ENCODE measurements around the gene CHD5.

The CHD5 gene

DNA sequence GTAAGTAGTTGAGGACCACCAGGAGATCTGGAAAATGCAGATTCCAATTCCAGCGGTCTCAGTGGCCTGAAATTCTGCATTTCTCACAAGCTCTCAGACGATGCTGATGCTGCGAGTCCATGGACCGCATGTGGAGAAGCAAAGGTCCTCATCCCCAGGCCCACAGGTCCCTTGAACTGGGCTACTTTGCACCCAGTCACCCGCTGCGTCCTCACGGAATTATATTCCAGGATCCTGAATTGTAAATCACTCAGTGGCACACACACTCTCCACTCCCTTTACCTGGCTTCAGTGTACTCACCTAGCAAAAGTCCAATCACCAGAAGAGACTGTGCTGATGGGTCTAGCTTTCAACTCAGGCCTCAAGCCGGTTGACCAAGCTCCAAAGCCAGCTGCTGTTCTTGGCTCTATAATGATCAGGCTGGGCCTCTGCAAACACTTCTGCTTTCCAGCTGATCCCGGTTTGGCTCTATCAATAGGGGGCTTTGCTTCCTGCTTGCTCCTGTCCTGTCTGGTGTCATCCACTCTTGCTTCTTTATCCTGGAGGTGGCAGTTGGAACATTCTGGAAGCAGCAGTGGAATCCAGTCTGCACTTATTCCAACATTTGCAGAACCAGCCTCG, 20.2 kb upstream of the CHD5 start:
- DNase-seq: no peak

DNA sequence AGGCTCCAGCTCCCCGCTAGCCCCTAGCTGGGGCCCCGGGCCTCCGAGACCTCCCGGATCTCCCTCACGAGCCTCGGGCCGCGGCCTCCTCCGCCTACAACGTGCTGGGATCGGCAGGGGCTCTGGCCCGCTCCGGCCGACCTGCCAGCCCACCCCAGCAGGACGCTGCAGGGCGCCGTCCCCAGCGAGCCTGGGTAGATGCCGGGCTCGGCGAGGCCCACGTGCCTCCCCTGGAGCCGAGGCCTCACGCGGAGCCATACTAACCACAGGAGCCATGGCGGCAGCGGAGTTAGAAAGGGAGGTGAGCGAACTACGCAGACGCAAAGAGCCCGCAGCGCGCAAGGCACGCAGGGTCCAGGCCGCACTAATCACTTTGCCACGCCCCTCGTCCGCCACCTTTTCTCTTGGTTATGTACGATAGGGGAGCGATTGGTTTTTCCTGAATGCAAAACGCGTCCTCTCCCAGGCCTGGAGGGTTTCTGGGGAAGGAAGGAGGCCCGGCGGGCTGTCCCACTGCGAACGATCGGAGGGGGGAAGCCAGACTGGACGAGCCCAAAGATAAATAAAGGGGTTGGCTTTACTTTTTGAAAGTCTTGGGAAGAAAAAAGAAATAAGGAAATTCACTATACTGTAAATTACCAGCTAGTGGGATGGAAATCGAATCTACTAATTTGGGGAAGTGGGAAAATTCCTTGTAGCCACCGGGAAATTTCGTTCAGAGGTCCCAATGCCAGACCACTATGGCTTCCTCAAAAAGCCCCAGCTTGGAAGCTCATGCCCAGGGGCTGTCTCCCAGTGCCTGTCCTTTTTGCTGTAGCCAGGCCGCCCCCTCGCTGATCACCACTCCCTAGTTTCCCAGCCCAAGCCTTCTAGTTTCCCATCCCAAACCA, 19.4 kb upstream of the CHD5 start, which contains the start of gene RPL22:
TSS of gene RPL22 (minus strand) at position 298 of the 890 bp plus-strand sequence. CDS start at position 276, 22 bp downstream.
- peak; percentile 100 for DNase-seq

GRCh38 chr1:6198646-6199297, 18.7 kb upstream of the CHD5 start:
- peak; percentile 19 for DNase-seq

DNA sequence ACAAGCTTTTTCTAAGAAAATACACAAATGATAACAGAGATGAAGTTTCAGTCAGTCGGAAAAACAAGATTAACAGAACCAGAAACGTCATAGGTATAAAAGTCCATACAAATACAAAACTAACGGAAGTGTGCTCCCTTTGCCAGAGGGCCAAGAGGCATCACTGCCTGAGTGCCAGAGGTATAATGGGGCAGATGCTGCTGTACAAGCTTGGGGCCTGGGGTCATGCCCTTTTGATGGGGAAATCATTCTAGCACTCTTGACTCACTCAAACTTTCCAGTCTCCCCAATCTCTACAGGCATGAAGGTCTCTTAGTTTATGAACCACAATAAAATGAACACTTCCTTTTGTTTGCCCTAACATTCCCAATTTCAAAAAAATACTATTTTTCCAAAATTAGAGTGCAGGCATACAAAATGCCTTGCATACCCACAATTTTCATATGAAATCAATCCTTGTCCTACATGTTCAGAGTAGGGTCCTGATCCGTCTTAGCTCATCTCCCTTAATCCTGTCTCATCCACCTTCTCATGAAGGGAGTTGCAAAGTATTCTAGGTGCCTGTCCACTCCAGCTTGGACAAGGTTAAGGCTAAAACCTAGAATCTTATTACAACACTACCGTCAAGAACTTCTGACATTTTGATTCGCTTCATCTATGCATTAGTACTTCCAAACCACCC, 17.8 kb upstream of the CHD5 start:
- no peak for DNase-seq

- DNase-seq: no peak
These were observed 11.8 kb upstream of the CHD5 start for GRCh38 chr1:6191968-6192367.

GRCh38 chr1:6188466-6188865, 8.3 kb upstream of the CHD5 start:
- no peak for DNase-seq

GRCh38 chr1:6185635-6186382, 5.7 kb upstream of the CHD5 start:
- DNase-seq: peak; percentile 64

DNA sequence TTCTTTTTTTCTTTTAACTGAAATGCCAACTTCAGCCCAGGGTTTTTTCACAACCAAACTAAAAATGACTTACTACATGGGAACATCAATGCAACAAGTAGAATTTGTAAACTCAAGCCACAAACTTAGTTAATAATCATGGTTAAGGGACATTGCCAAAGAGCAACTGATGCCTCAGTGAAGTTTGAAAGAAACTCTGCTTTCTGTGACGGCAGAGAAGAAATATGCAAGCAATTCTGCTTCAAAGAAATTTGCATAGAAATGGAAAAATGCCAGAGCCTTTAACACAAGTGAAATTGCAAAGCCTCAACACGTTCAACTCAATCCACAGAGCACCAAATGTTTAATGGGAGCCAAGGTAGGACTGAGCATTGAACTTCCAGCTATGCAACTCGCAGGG, 5.0 kb upstream of the CHD5 start:
- no peak for DNase-seq

DNA sequence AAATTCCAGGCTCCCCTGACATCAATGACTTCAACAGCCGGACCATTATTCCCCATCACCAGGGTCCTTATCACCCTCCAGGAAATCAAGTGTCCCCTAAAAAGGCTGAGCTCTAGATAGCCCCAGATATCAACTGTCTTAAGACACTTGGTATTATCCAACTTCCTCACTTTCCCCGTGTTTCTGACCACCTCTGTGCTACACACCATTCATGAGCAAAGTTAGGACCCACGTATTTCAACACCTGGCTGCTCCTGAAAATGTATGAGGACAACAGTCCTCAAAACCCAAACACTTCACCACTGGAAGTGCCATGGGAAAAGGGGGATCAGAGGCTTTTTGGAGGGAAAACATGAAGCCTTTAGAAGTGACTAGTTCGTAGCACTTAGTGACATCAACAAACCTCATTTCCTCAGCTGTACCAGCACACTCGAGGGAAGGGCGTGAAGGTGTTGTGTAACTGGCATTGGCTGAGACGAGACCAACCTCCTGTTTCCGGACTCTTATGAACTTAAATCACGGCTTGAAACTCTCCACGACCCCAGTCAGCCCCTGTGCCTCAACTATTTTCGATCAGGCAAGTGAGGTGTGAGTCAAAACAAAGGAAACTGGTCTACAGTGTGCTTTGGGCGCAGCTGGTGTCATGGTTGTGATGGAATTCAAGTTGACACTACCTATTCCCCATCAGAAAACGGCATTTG, 4.1 kb upstream of the CHD5 start:
- DNase-seq: no peak

GRCh38 chr1:6183520-6183989, 3.4 kb upstream of the CHD5 start:
- DNase-seq: peak; percentile 27

- no peak for DNase-seq
These were observed 1.2 kb upstream of the CHD5 start for GRCh38 chr1:6181347-6181770.

DNA sequence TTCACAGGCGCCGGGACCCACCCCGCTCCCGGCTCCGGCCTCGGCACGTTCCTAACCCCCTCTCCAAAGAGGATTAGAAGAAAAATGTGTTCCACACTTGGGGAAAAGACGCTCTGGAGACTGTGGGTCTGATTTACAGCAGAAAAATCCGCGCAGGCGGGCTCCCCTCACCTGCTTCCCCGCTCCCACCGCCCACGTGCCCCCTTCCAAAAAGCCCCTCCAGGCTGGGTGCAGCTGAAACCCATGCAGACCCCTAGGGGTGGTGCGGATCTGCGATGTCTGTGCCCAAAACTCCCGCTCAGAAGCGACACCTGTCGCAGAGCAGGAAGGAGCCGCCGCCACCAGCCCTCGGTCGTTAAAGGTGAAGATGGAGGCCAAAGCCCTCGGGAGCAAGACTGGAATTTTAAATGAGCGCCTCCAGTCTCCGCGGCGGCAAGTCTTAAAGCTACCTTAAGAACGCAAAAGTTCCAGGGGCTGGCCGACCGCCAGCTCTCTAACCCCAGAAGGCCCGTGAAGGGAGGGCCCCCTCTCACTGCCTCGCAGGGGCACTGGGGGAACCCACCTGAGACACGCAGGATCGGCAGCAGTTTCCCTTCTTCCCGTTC, 688 bp upstream of the CHD5 start:
- DNase-seq: no peak

- no peak for DNase-seq
These were observed 451 bp downstream of the CHD5 start for GRCh38 chr1:6179564-6180175.

DNA sequence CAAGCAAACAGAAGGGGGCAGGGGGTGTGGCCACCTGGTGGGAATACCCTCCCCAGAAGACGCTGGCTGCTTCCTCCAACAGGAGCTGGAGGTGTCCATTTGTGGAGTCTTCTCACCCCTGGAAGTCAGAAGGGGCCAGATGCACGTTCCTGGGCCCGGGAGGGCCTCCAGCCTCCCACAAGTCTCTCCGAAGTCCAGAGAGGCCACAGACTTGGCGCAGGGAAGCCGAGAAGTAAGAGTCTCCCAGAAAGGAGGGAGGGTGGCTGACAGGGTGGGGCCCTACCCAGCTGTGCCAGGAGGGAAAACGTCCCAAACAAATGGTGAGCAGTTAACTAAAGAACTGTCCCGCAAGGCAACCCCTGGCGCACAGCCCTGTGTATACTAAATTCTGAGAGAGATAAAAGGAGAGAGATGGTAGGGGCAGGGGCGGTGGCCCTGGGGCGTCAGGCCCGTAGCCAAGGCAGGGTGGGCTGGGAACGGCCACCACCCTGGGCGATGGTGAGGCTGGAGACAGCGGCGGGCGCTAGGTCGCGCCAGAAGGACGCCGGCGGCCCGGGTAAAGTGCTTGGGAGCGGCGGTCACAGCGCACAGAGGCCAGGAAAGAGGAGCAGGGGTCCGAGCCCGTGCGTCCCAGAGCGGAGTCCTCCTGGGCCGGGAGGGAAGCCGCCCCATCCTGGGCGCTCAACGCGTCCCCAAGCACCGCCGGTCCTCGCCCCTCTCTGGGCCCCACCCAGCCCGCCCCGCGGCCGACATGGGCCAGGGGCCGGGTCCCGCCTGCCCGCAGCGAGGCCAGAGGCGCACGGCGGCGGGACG, 1.2 kb downstream of the CHD5 start:
- DNase-seq: no peak

DNA sequence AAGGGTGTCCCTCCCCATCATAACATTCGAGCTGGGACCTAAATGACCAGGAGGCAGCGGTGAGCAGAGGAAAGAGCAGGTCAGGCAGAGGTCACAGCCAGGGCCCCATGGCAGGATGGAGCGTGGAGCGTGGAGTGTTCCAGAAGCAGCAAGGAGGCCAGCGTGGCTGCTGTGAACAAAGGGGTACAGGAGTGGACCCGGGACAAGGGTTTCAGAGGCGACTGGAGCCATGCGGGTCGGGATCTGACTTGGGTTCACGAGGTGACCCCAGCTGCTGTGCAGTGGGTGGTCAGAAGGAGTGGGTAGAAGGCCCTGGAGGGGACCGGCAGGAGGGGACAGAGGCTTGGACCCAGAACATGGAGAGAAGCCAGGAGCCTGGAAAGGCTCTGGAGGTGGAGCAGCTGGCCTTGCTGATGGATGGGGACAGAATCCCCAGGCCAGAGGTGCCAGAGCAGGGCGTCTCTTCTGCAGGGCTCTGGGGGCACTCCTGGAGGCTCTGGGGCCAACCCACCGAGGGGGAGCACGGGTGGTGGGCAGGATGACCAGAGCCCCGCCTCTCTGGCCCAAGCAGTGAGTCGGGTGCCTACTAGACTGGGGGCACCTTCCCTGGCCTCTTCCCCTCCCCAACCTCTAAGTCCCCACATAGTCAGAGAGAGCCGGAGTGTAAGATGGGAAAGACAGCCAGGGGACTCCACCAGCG, 2.3 kb downstream of the CHD5 start:
- no peak for DNase-seq

DNA sequence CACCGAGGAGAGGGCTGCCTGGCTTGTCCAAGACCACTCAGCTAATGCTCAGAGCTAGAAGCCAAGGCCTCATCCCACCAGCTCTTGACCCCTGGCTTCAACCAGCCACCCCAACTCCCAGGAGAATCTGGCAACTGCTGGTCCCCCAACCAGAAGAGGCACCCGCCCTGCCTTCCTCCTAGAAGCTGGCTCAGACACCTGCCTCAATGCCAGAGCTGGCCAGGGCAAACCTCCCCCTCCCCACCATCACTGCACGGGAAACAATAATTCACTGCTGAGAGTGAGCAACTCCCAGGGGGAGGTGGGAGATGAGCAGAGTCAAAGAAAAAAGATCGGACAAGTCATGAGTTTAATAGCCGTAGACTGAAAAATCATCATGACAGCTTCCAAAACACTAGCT, 3.3 kb downstream of the CHD5 start:
- no peak for DNase-seq

GRCh38 chr1:6175411-6175828, 4.7 kb downstream of the CHD5 start:
- DNase-seq: no peak

DNA sequence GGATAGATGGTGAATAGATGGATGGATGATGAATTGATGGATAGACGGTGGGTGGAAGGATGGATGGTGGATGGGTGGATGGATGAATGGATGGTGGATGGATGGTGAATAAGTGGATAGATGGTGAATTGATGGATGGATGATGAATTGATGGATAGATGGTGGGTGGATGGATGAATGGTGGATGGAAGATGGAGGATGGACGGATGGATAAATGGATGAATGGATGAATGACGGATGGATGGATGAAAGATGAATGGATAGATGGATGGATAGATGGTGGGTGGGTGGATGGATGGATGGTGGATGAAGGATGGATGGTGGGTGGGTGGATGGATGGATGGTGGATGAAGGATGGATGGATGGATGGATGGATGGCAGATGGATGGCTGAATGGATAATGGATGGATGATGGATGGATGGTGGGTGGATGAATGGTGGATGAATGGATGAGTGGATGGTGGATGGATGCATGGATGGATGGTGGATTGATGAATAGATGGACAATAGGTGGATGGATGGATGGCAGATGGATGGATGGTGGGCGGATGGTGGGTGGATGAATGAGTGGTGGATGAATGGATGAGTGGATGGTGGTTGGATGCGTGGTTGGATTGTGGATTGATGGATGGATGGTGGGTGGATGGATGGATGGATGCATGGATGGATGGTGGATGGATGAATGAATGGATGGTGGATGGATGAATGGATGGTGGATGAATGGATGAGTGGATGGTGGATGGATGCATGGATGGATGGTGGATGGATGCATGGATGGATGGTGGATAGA, 5.3 kb downstream of the CHD5 start:
- no peak for DNase-seq
